Activated naive CD4-positive, alpha-beta T cell treated with anti-CD3 and anti-CD28 coated beads for 36 hours (primary cell): ENCODE data around the gene TMEM234. TPM values are rescaled to one million over a fixed set of nuclear protein-coding genes. Genes with fewer than 3 reads are reported as not detected.

Experiments
- CTCF ChIA-PET: fragments of 350-600 bp; sonication (Branson Sonifier 250); formaldehyde crosslinking; loops from one replicate; lab custom pipeline; 2021; ENCODE audit warnings: antibody characterized with exemption; lab: Charles Lee
- DNase-seq: peaks from one replicate; pipeline ENCODE4 v3.0.0-alpha.2; 2020
- H3K27ac Mint-ChIP-seq: one replicate; pipeline ENCODE4 v1.8.0; 2021; ENCODE audit warnings: mild to moderate bottlenecking, mixed read lengths
- H3K27me3 Mint-ChIP-seq: one replicate; pipeline ENCODE4 v1.8.0; 2021; ENCODE audit warnings: low read depth, mixed read lengths
- H3K36me3 Mint-ChIP-seq: one replicate; pipeline ENCODE4 v1.8.0; 2021; ENCODE audit warnings: low read depth, mixed read lengths
- H3K4me1 Mint-ChIP-seq: one replicate; pipeline ENCODE4 v1.8.0; 2021; ENCODE audit warnings: low read depth, mixed read lengths
- H3K4me3 Mint-ChIP-seq: one replicate; pipeline ENCODE4 v1.8.0; 2021; ENCODE audit warnings: mild to moderate bottlenecking, moderate library complexity, mixed read lengths
- H3K9me3 Mint-ChIP-seq: one replicate; pipeline ENCODE4 v1.8.0; 2021; ENCODE audit warnings: mixed read lengths
- intact Hi-C: fragments of 100-400 bp; cut with micrococcal nuclease; formaldehyde crosslinking; loops from one replicate; pipeline ENCODE4 v1.15.1; 2023
- total RNA-seq, 2 experiments: library from RNA; stranded (reverse); gene quantifications; one replicate each; pipeline ENCODE4 v1.2.3, GENCODE V29; 2021

TMEM234 gene
- total RNA-seq, 2 experiments from 2014 or later: 5.1 to 6.4 TPM

DNA sequence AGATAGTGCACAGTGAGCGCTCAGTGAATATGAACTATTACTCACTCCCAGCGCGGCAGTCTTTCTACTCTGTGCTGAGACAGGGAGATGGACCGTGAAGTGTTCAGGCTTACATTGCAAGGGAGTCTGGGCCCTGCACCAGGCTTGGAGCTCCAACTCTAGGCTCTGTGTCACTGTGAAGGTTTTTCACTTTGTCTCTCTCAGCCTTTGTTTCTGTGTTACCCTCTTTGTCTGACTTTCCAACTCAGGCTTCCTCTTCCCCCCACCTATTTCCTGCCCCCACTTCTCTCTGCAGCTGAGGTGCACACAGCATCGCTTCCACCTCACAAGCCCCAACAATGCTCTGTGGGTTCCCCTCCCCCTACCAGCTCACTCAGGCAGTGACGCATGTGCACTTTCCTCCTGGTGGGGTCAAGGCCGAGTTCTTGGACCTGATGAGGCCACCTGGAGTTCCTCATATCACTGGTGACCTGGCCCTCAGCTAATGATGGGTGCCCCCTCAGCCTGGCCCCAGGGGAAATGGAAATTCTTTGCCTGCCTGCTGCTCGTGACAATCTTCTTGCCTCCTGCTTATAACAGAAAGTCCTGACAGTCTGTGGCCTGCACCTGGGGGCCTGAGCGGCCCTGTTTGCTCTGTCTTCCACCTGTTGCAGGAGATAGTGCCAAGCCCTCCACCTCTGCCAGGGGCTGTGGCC lies 27.8 kb upstream of the TMEM234 start:
- Mint-ChIP-seq H3K36me3 (peaks cover 26% of the 10 kb centered on the region), H3K27me3 (no peaks in the 10 kb centered on the region), H3K4me3 (peak overlapping the region; percentile 99), H3K4me1 (peaks cover 54% of the 10 kb centered on the region), H3K27ac (peak overlapping the region; percentile 100), H3K9me3 (no peaks in the 10 kb centered on the region)
- CTCF ChIA-PET: interaction anchor here (0.6 to 4.7 kb wide), 9 partner anchors 9 to 151 kb away, joined by 3 to 42 read pairs (median 6); no protein-coding TSS in a partner anchor
- intact Hi-C loops: loop anchor here (1.0 to 10.0 kb wide), 9 partner anchors 17 to 735 kb away; partner anchors contain the start of genes EIF3I, HDAC1, MARCKSL1 and TMEM234
- peak; percentile 93 for DNase-seq

DNA sequence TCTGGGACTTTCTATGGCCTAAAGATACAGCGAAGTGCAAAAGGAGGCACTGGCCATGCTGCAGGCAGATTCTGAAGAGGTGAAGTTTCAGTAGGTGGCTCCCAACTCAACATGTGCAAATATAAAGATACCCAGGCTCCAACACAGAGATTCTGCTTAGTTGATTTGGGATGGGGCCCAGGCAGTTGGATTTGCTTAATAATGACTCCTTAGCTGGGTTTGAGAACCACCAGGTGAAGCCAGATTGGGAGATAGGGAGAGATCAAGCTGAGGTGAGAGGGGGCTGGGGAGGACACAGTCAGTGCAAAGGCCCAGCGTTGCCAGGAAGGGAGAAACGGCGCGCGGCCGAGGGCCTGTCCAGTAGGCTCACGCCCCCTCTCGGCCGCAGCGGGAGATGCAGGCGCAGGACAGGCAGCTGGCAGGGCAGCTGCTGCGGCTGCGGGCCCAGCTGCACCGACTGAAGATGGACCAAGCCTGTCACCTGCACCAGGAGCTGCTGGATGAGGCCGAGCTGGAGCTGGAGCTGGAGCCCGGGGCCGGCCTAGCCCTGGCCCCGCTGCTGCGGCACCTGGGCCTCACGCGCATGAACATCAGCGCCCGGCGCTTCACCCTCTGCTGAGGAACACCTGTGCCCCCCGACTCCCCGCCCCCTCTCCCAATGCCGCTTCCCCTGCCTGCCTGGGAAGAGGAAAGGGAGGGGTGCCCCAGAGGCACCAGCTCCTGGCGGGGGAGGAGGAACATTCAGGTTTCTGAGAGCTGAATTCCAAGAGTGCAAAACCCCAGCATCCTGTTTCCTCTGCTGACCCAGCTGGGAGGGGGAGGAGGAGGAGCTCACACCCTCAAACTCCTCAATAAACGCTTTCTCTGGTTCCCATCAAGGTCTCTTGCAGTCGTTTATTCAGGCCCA lies 26.1 kb upstream of the TMEM234 start:
- DNase-seq: peak; percentile 87
- Mint-ChIP-seq H3K36me3 (peaks cover 17% of the 10 kb centered on the region), H3K27me3 (no peaks in the 10 kb centered on the region), H3K4me3 (peak overlapping the region; percentile 49), H3K9me3 (no peaks in the 10 kb centered on the region), H3K27ac (peak overlapping the region; percentile 100), H3K4me1 (peaks cover 46% of the 10 kb centered on the region)
- CTCF ChIA-PET: interaction anchor here (0.6 to 4.7 kb wide), 30 partner anchors 8 to 224 kb away, joined by 3 to 42 read pairs (median 4); partner anchors contain the start of genes EIF3I, HDAC1 and TMEM234
- intact Hi-C loops: loop anchor here (1.0 kb wide), 1 partner anchor 8 kb away; no protein-coding TSS in a partner anchor

DNA sequence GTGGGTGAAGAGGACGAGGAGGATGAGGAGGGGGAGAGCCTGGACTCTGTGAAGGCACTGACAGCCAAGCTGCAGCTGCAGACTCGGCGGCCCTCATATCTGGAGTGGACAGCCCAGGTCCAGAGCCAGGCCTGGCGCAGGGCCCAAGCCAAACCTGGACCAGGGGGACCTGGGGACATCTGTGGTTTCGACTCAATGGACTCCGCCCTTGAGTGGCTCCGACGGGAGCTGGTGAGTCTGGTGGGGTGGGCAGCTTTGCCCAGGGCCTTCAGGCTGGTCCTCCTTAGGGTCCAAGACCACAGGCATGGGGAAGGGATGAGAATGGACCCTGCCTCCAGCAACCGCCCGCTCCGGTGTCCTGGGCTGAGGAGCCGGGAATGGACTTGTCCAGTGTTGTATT lies 25.3 kb upstream of the TMEM234 start:
- peak overlapping the region; percentile 91 for H3K27ac Mint-ChIP-seq
- intact Hi-C loops: no loop called here
- peaks cover 48% of the 10 kb centered on the region for H3K4me1 Mint-ChIP-seq
- H3K36me3 Mint-ChIP-seq: peaks cover 10% of the 10 kb centered on the region
- no peaks in the 10 kb centered on the region for H3K9me3 Mint-ChIP-seq
- no peak for DNase-seq
- CTCF ChIA-PET: interaction anchor here (1.2 to 4.7 kb wide), 10 partner anchors 7 to 105 kb away, joined by 4 to 42 read pairs (median 4); no protein-coding TSS in a partner anchor
- H3K27me3 Mint-ChIP-seq: no peaks in the 10 kb centered on the region
- H3K4me3 Mint-ChIP-seq: no peak overlapping the region

DNA sequence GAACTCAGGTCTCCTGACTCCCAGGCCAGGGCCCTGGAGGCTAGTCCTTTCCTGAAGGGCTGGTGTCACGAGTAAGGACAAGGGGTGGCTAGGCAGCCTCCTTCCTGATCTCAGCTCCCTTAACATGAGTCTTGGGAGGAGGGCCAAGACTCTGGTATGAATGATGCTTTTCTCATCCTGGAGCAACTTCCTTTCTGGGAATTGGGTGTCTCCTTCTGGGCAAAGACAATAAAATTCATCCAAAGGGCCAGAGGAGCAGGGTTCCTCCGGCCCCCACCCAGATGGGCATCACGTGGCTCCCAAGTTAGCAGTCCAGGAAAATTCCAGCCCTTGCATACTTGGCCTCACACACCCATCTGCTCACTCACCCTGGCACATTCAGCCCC lies 24.7 kb upstream of the TMEM234 start, which contains the start of gene FAM167B:
Gene FAM167B, plus strand, starts transcription at position 335 of the 386 bp plus-strand sequence. CDS start 200 bp downstream, outside the sequence.
- H3K27ac Mint-ChIP-seq: peak within 1 kb of the TSS; percentile 91
- H3K9me3 Mint-ChIP-seq: no peaks in the 10 kb centered on the region
- peak within 1 kb of the TSS; percentile 48 for H3K4me3 Mint-ChIP-seq
- H3K36me3 Mint-ChIP-seq: peaks cover 6% of the 10 kb centered on the region
- CTCF ChIA-PET: interaction anchor here (0.6 to 4.7 kb wide), 5 partner anchors 8 to 31 kb away, joined by 4 to 42 read pairs (median 8); no protein-coding TSS in a partner anchor
- intact Hi-C loops: no loop called here
- DNase-seq: no peak
- H3K4me1 Mint-ChIP-seq: peaks cover 53% of the 10 kb centered on the region
- no peaks in the 10 kb centered on the region for H3K27me3 Mint-ChIP-seq

DNA sequence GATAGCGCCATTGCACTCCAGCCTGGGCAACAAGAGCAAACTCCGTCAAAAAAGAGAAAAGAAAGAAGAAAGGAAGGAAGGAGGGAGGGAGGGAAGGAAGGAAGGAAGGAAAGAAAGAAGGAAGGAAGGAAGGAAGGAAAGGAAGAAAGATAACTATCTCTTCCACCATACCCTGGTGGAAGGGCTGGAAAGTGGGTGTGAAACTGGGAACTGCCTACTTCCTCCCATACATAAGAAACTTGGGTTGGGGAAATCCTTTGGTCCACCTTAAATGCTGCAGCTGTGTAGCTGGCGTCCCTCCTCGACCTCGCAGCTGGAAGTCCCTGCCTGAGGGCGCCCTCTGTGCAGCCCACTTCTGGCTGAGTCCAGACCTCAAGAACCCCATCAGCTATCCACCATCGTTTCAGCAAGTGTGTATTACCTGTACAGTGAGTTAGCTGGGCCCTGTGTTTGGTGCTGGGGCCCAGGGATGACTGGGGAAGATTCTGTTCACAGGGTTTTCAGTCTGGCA lies 20.2 kb upstream of the TMEM234 start:
- no peak for DNase-seq
- Mint-ChIP-seq H3K4me1 (peaks cover 35% of the 10 kb centered on the region), H3K36me3 (no peaks in the 10 kb centered on the region), H3K27me3 (no peaks in the 10 kb centered on the region), H3K27ac (peak overlapping the region; percentile 28), H3K4me3 (peak overlapping the region; percentile 4), H3K9me3 (no peaks in the 10 kb centered on the region)
- intact Hi-C loops: no loop called here
- CTCF ChIA-PET: interaction anchor here (0.7 to 1.7 kb wide), 6 partner anchors 11 to 159 kb away, joined by 3 to 7 read pairs (median 4); no protein-coding TSS in a partner anchor

DNA sequence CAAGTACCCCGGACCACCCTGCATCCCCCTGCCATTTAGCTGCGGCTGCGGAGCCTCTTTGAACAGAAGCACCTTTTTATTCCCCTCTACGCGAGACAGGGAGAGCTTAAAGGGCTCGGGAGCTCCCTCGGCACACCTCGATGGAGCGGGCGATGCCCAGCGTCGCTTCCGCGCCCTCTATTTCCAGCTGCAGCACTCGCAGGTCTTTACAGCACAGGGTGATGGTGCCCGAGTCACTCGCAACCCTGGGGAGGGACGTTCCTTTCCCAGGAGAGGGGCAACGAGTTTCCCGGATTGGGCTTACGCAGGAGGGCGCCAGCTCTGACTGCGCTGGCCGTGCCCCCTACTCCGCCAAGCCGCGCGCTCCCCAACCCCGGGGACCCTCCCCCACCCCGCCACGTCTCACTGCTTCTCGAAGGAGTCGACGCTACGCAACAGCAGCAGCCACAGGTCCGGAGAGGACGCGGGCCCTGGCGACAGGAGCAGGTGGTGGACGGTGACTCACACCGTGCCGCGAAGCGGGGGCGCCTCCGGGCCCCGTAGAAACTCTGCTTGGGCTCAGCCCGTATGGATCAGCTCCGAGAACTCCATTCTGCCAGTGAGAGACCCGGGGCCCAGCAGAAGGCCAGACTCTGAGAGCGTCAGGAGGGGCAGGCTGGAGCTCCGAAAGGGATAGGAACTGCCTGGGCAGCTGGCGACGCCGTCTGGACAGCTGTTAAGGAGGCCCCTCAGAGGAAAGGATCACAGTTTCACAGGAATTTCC lies 19.0 kb upstream of the TMEM234 start:
- Mint-ChIP-seq H3K36me3 (no peaks in the 10 kb centered on the region), H3K27me3 (no peaks in the 10 kb centered on the region), H3K4me1 (peaks cover 26% of the 10 kb centered on the region), H3K9me3 (no peaks in the 10 kb centered on the region), H3K4me3 (peak overlapping the region; percentile 82), H3K27ac (peak overlapping the region; percentile 50)
- DNase-seq: peak; percentile 55
- intact Hi-C loops: loop anchor here (1.0 kb wide), 1 partner anchor 19 kb away; the partner anchor contains the start of genes EIF3I and TMEM234
- CTCF ChIA-PET: interaction anchor here (0.8 to 2.6 kb wide), 11 partner anchors 9 to 159 kb away, joined by 3 to 26 read pairs (median 3); partner anchors contain the start of gene LCK

DNA sequence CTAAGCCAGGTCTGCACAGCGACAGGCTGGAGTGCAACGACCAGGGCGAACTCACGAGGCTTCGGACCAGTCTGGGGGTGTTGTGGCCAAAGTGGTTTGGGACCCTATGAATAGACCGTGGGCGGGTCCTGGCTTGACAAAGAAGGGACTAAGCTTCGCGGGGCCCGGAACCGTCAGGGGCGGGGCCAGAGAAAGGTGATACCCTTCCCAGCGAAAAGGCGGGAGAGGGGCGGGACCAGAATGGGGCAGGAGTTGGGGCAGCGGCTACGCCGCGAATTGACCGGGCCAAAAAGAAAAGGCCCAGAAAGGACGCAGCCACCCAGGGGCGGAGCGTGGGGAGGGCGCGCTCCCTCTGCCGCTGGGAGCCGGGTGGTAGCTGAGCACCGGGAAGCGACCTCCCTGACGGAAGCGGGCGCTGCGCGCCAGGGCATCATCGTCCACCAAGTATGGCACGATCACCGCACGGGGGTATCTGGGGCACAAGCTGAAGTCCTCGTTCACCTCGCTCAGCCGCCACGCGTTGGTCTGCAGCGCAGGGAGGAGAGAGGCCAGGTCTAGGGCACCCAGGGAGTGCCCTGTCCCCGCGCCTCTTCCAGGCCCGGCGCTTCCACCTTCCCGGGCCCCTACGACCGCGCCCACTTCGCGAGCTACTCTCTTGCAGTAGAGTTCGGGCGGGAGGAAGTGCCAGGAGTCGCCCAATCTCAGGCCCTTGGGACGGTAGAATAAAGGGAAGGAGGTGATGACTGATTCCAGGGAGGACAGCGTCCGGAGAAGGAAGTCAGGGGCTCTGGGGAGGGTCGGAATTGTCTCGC lies 18.2 kb upstream of the TMEM234 start:
- peaks cover 23% of the 10 kb centered on the region for H3K4me1 Mint-ChIP-seq
- peak; percentile 72 for DNase-seq
- peak overlapping the region; percentile 50 for H3K27ac Mint-ChIP-seq
- no peaks in the 10 kb centered on the region for H3K27me3 Mint-ChIP-seq
- H3K9me3 Mint-ChIP-seq: no peaks in the 10 kb centered on the region
- no peaks in the 10 kb centered on the region for H3K36me3 Mint-ChIP-seq
- H3K4me3 Mint-ChIP-seq: peak overlapping the region; percentile 82
- intact Hi-C loops: loop anchor here (1.0 kb wide), 1 partner anchor 8 kb away; no protein-coding TSS in a partner anchor
- CTCF ChIA-PET: interaction anchor here (0.7 to 2.6 kb wide), 12 partner anchors 10 to 168 kb away, joined by 3 to 26 read pairs (median 3); partner anchors contain the start of gene LCK

DNA sequence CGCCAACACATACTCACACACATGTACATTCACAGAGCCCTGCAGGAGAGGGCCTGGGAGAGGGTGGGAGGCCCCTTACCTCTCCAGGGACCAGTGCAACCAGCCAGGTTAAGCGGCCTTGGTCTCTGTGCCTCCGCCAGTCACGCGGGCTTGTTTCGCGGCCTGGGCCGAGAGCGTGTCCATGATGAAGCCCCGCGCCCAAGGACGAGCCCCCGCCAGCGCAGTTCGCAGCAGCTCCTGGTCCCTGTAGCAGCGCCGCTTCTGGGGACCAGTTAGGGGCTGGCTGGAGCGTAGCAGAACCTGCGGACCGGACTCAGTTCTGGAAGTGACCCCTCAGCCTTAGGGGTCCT lies 17.6 kb upstream of the TMEM234 start:
- intact Hi-C loops: loop anchor here (1.0 kb wide), 1 partner anchor 9 kb away; no protein-coding TSS in a partner anchor
- DNase-seq: no peak

DNA sequence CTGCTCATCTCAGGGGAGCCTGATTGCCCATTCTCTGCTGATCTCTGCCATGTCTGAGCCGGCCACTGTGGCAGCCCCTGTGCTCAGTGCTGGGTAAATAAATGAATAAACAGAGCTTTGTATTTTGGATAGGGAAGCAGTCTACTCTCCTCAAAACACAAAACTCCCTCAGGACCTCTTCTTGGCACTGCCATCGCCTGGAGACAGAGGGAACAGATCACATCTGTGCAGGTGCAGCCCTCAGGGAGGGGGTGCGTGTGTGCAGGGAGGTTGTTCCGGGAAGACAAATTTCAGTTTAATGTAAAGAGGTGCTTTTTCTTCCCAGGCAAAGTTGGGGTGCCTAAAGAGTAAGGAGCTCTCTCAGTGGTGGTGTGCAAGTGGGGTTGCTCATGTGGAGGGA lies 17.2 kb upstream of the TMEM234 start:
- no peak for DNase-seq
- H3K9me3 Mint-ChIP-seq: no peaks in the 10 kb centered on the region
- H3K27ac Mint-ChIP-seq: no peak overlapping the region
- H3K4me1 Mint-ChIP-seq: peaks cover 23% of the 10 kb centered on the region
- H3K4me3 Mint-ChIP-seq: peak overlapping the region; percentile 82
- H3K36me3 Mint-ChIP-seq: peaks cover 2% of the 10 kb centered on the region
- CTCF ChIA-PET: interaction anchor here (0.6 to 2.6 kb wide), 6 partner anchors 11 to 169 kb away, joined by 3 to 26 read pairs (median 6); partner anchors contain the start of gene LCK
- intact Hi-C loops: no loop called here
- no peaks in the 10 kb centered on the region for H3K27me3 Mint-ChIP-seq

More for the DNA sequence above, 17.6 kb upstream of the TMEM234 start:
- Mint-ChIP-seq H3K36me3 (peaks cover under 1% of the 10 kb centered on the region), H3K27ac (no peak overlapping the region), H3K27me3 (no peaks in the 10 kb centered on the region), H3K4me1 (peaks cover 23% of the 10 kb centered on the region), H3K4me3 (peak overlapping the region; percentile 82), H3K9me3 (no peaks in the 10 kb centered on the region)
- CTCF ChIA-PET: interaction anchor here (0.6 to 2.6 kb wide), 5 partner anchors 10 to 168 kb away, joined by 3 to 26 read pairs (median 9); partner anchors contain the start of gene LCK

DNA sequence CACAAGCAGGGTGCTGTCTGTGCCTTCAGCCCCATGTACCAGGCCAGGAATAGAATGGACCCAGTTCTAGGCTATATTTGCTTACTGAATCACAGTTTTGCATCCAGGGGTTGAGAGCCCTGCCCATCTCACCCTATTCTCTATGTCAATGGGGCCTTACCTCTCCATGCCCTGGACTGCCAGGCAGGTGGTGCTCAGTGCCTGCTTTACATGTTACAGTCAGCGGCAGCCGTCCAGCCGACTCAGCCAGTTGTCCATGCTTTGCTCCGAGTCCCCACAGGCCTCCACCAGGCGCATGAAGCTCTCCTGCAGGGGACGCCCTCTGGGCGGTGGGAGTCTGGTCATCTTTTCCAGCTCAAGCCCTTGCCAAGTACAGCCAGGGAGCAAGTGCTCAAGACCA lies 12.6 kb upstream of the TMEM234 start:
- H3K27me3 Mint-ChIP-seq: no peaks in the 10 kb centered on the region
- H3K4me1 Mint-ChIP-seq: no peaks in the 10 kb centered on the region
- DNase-seq: no peak
- CTCF ChIA-PET: interaction anchor here (1.1 to 2.0 kb wide), 3 partner anchors 14 to 179 kb away, joined by 3 to 4 read pairs (median 4); no protein-coding TSS in a partner anchor
- H3K9me3 Mint-ChIP-seq: no peaks in the 10 kb centered on the region
- H3K4me3 Mint-ChIP-seq: no peak overlapping the region
- peaks cover 8% of the 10 kb centered on the region for H3K36me3 Mint-ChIP-seq
- intact Hi-C loops: no loop called here
- H3K27ac Mint-ChIP-seq: no peak overlapping the region
